ENCODE data around the gene CYP27B1. TPM values are rescaled to one million over a fixed set of nuclear protein-coding genes. Genes with fewer than 3 reads are reported as not detected.

The CYP27B1 gene
- total and polyA plus RNA-seq, 2 experiments from 2014 or later, result 1.1 to 2.7 TPM

- no peaks in the 10 kb centered on the region; the same call in 1 of the 2 replicates for H3K36me3 ChIP-seq (ENCODE audit: insufficient read depth)
- H3K4me2 ChIP-seq, result peak within 1 kb of the TSS; percentile 99
- Mint-ChIP-seq H3K9me3 (no peaks in the 10 kb centered on the region; the same call in 2 of the 3 replicates), H3K4me1 (peaks cover 13% of the 10 kb centered on the region), H3K4me3 (peak within 1 kb of the TSS; percentile 98), H3K27ac (peak within 1 kb of the TSS; percentile 100), H3K27me3 (ENCODE audit: insufficient read depth, low read depth, poor library complexity) (peaks cover 16% of the 10 kb centered on the region), H3K36me3 (ENCODE audit: low read depth) (peaks cover 35% of the 10 kb centered on the region)
- peaks cover 7% of the 10 kb centered on the region; the same call in 1 of the 2 replicates for H3K4me1 ChIP-seq (ENCODE audit: insufficient read depth)
- H3K9me2 ChIP-seq (ENCODE audit: insufficient read depth), result no peaks in the 10 kb centered on the region
- no peaks in the 10 kb centered on the region; the same call in 1 of the 2 replicates for H3F3A ChIP-seq (replicated peaks; ENCODE audit: low read depth)
- ATAC-seq (peak; percentile 90), DNase-seq (ENCODE audit: low spot score) (peak; percentile 99)
- no peak for TF ChIP-seq STAT1 (IDR thresholded peaks at IDR 0.05; ENCODE audit: unreplicated experiment)
- TF ChIP-seq EZH2 (IDR thresholded peaks at IDR 0.05; ENCODE audit: low read depth, unreplicated experiment), result no peak
- peak; percentile 97 for TF ChIP-seq CREB1 (CRISPR knock-in tag; IDR thresholded peaks at IDR 0.05; ENCODE audit: low read depth)
- peak; percentile 95 for TF ChIP-seq POLR2AphosphoS5 (IDR thresholded peaks at IDR 0.05; ENCODE audit: low read depth)
- H4K20me1 ChIP-seq (replicated peaks; ENCODE audit: insufficient read depth), result peaks cover 7% of the 10 kb centered on the region; the same call in 1 of the 2 replicates
- no peaks in the 10 kb centered on the region for H3K79me2 ChIP-seq (replicated peaks; ENCODE audit: insufficient read depth)
- H3K4me3 ChIP-seq, result peak within 1 kb of the TSS; percentile 78
- peak within 1 kb of the TSS; percentile 95 for H3K27ac ChIP-seq (ENCODE audit: low read depth)
- H2AFZ ChIP-seq, result peak within 1 kb of the TSS; percentile 100
- peaks cover 29% of the 10 kb centered on the region for H3K27me3 ChIP-seq (ENCODE audit: insufficient read depth)
These were observed 5.1 kb upstream of the CYP27B1 start, which contains the start of gene METTL1 for GRCh38 chr12:57771873-57772428. Gene METTL1 (minus strand): TSS chr12:57772105. CDS start chr12:57772083, 22 bp downstream.

- Histone ChIP-seq H3F3A (replicated peaks; ENCODE audit: low read depth) (peaks cover 5% of the 10 kb centered on the region; the same call in 1 of the 2 replicates), H3K9me2 (ENCODE audit: insufficient read depth) (no peaks in the 10 kb centered on the region), H3K36me3 (ENCODE audit: insufficient read depth) (no peaks in the 10 kb centered on the region; the same call in 1 of the 2 replicates), H3K27me3 (ENCODE audit: insufficient read depth) (peaks cover 35% of the 10 kb centered on the region), H2AFZ (no peak overlapping the region), H3K4me3 (peak overlapping the region; percentile 78), H3K79me2 (replicated peaks; ENCODE audit: insufficient read depth) (no peaks in the 10 kb centered on the region), H3K4me1 (ENCODE audit: insufficient read depth) (peaks cover 10% of the 10 kb centered on the region; the same call in 1 of the 2 replicates), H3K27ac (ENCODE audit: low read depth) (peak overlapping the region; percentile 95), H4K20me1 (replicated peaks; ENCODE audit: insufficient read depth) (peaks cover 7% of the 10 kb centered on the region; the same call in 1 of the 2 replicates), H3K4me2 (peak overlapping the region; percentile 99)
- Mint-ChIP-seq H3K4me1 (peaks cover 19% of the 10 kb centered on the region), H3K27me3 (ENCODE audit: insufficient read depth, low read depth, poor library complexity) (peaks cover 22% of the 10 kb centered on the region), H3K9me3 (no peaks in the 10 kb centered on the region; the same call in 2 of the 3 replicates), H3K27ac (peak overlapping the region; percentile 100), H3K4me3 (peak overlapping the region; percentile 98), H3K36me3 (ENCODE audit: low read depth) (peaks cover 35% of the 10 kb centered on the region)
- peak; percentile 64 for ATAC-seq
- no peak for TF ChIP-seq REST (IDR thresholded peaks at IDR 0.05; ENCODE audit: unreplicated experiment)
- DNase-seq (ENCODE audit: low spot score), result peak; percentile 99
These were observed 4.5 kb upstream of the CYP27B1 start for GRCh38 chr12:57771236-57771872.
